HL-60/S4 treated with retinoic acid at 250 ng/mL for 4 days and 3 days (cell line): ENCODE measurements around the gene LDLRAD1.
"Not testable (repeated sequence)": the region's sequence is repeated elsewhere in the genome, so short reads cannot be mapped to it uniquely, and the experiment has no call there.

Source experiments
- in situ Hi-C: fragments of 300-500 bp; cut with MboI; formaldehyde crosslinking; loops from 2 replicates; pipeline ENCODE4 v1.7.0; 2022; ENCODE audit warnings: low sequenced_read_pairs

The LDLRAD1 gene, protein sequence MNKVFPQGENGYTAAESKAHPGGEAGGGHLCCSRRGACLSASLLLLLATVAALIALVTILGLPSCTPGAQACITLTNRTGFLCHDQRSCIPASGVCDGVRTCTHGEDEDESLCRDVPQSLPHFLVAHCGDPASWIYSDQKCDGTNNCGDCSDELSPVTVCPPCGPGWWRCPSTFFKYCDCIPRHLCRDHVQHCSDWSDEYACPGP

GRCh38 chr1:54017979-54018378 lies at the start of gene LDLRAD1:
TSS of gene LDLRAD1 (minus strand) at chr1:54018186. CDS start at chr1:54018112, 74 bp downstream.
- in situ Hi-C loops = no loop called here

- in situ Hi-C loops = no loop called here
Observed at GRCh38 chr1:54064299-54064698, 46.3 kb upstream of the LDLRAD1 start.

DNA sequence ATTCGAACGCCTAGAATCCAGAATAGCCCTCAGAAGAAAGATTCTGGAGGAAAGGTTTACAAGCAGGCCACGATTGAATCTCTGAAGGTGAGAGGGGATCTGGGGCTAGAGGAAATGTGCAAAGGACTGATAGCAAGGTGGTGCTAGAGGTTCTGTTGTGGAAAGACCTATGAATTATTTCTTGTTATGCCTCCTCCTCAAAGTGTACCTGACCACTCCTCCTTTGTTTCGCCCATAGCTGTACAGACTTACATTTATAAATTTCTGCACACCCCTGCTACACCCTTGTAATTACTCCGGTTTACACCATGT lies 36.4 kb upstream of the LDLRAD1 start:
- in situ Hi-C loops = no loop called here

GRCh38 chr1:54053745-54054437 lies 35.9 kb upstream of the LDLRAD1 start:
- in situ Hi-C loops = no loop called here

- in situ Hi-C loops = no loop called here
Observed at GRCh38 chr1:54052934-54053744, 35.2 kb upstream of the LDLRAD1 start, which contains the start of the genes TCEANC2 and TMEM59. TSS of gene TCEANC2 (plus strand) at chr1:54053608. CDS start at chr1:54054423, 815 bp downstream. TSS of gene TMEM59 (minus strand) at chr1:54053204. CDS start at chr1:54053188, 16 bp downstream.

GRCh38 chr1:54052431-54052933 lies 34.5 kb upstream of the LDLRAD1 start:
- in situ Hi-C loops = no loop called here

DNA sequence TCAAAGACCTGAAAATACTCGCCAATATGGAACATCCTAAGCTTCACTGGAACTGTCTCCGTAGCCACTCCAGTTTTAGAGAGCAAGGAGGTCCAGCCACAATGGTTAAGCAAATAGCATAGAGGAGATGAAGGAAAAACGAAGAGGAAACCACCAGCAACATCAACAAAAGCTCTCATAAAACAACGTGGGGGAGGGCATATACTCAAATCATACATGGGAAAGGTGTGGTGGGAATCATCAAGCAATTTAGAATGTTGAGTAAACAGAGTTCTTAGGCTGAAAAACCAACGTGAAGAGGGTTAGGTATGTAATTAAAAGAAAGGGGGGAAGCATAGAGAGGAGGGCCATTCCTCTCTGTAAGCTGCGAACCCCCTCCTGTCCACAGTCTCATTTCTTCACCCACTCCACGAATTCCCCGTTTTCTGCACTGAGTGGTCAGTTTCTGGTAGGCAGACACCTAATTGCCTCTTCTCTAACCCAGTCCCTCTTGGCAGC lies 34.0 kb upstream of the LDLRAD1 start:
- in situ Hi-C loops = no loop called here

- in situ Hi-C loops = not testable (repeated sequence)
Observed at GRCh38 chr1:54050435-54050834, 32.4 kb upstream of the LDLRAD1 start.

- in situ Hi-C loops = no loop called here
Observed at GRCh38 chr1:54047384-54048305, 29.7 kb upstream of the LDLRAD1 start.

DNA sequence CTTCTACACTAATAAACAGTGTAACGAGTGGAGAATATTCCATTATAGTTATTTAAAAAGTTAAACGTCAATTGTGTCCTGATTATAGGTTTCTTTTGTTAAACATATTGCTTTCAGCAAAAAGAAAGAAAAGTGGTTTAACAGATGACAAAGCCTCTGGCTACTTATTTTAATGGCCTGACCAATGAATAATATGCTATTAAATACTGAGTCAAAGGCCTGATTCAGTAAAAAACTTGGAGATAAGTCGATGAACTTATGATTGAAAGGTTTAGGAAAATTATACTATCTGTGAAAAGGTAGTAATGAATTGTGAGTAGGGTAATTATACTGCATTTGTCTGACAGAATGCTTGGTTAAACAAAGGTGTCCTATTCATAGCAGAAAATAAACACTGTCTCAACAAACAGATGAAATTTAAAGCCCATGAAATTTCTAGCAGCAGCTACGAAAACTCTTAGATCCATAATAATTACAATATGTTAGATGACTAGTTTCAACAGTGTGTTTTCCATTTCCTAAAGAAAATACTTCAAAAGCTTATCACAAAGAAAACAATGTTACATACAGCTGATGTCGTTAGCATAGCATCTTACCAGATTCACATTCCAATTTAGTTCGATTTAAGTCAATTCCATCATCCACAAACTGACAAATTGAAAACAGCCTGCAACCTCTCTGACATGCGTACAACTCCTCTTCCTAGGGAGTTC lies 28.8 kb upstream of the LDLRAD1 start:
- in situ Hi-C loops = no loop called here

- in situ Hi-C loops = no loop called here
Observed at GRCh38 chr1:54045496-54045895, 27.5 kb upstream of the LDLRAD1 start.

DNA sequence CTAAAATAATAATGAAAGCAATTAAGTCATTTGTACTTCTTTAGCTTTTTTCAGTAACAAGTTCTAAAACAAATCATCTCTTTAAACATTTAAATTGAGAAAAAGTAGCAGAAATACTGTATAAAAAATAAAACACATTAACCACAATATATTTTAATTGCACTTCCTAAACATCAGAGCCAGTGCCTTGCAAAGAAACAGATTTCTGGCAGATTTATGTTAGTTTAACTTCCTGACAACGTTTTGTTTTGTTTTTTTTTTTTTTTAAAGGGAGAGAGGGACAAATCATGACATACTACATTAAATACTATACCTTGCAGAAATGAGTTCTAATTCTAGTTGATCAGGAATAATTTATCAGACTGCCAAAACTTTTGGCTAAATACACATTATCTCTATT lies 23.8 kb upstream of the LDLRAD1 start:
- in situ Hi-C loops = no loop called here

DNA sequence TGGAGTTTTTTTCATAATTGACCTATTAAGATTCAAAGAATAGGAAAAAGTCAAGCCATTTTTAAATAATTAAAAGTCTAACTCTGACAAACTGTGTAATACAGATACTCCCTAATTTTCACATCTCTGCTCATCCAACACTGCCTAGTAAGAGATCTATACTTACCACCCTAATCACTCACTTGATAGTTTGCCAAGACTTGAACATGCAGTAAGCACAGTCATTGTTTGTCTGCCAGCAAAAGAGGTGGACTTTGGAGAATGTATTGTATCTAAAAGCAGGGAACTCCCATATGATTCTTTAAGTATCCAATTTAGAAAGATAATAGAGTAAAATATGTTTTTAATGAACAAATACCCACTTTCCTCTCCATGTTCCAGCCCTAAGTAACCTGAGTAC lies 19.5 kb upstream of the LDLRAD1 start:
- in situ Hi-C loops = no loop called here

DNA sequence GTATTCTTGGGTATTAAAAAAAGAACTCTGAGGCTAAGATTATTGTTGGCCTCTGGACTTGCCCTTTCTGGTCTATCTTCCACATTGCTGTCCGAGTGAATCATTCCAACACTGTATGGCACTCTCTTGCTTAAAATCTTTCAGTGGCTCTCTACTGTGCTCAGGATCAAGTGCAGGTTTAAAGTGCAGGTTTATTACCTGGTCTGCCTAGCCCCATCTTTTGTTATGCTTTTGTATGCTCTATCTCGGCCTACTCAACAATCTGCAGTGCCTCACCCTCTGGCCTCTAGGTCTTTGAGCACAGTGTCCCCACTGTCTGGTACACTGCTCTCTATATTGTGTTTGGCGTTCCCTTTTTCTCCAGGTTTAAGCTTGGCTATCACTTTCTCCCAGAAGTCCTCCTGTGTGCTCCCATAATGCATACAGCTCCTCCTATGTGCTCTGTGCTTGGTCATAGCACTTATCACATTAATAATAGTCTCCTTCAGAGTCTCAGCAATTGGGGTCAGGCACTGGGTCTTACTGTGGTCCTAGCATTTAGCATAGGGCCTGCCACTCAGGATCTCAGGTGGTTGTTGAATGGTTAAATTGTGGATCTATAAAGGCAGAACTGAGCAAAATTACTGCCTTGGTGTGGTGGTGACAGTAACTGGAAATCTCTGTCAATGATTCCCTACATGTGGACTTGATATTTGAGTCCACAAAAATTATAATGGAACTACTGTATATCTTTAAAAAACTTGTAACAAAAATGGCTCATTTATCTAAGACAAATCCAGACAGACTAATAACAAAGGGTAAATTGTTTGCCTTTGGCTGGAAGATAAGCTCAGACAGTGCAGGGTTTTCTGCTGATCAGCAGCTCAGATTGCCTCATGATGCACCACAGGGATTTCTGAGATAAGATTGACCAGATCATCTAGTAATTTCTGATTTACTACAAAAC lies 10.6 kb upstream of the LDLRAD1 start:
- in situ Hi-C loops = no loop called here

GRCh38 chr1:54027848-54028247 lies 9.9 kb upstream of the LDLRAD1 start:
- in situ Hi-C loops = no loop called here

DNA sequence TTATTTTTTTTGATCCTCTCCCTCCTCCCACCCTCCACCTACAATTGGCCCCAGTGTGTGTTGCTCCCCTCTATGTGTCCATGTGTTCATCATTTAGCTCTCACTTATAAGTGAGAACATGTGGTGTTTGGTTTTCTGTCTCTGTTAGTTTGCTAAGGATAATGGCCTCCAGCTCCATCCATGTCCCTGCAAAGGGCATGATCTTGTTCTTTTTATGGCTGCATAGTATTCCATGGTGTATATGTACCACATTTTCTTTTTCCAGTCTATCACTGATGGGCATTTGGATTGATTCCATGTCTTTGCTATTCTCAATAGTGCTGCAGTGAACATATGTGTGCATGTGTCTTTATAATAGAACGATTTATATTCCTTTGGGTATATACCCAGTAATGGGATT lies 6.8 kb upstream of the LDLRAD1 start:
- in situ Hi-C loops = not testable (repeated sequence)

- in situ Hi-C loops = no loop called here
Observed at GRCh38 chr1:54024358-54024757, 6.4 kb upstream of the LDLRAD1 start.

GRCh38 chr1:54019562-54020176 lies 1.7 kb upstream of the LDLRAD1 start:
- in situ Hi-C loops = not testable (repeated sequence)
